A549 treated with GW870086 at 1 μM for 4 hours (cell line): ENCODE results near the gene NUP42. TPM values are rescaled to one million over a fixed set of nuclear protein-coding genes. Genes with fewer than 3 reads are reported as not detected.

Source experiments
- total RNA-seq: library from RNA; stranded (reverse); fragments of 200-300 nt; extraction: Qiagen RNA extraction; gene quantifications from 5 replicates; pipeline ENCODE4 v1.2.3, GENCODE V29; 2022; ENCODE audit warnings: low read depth

NUP42 gene, protein sequence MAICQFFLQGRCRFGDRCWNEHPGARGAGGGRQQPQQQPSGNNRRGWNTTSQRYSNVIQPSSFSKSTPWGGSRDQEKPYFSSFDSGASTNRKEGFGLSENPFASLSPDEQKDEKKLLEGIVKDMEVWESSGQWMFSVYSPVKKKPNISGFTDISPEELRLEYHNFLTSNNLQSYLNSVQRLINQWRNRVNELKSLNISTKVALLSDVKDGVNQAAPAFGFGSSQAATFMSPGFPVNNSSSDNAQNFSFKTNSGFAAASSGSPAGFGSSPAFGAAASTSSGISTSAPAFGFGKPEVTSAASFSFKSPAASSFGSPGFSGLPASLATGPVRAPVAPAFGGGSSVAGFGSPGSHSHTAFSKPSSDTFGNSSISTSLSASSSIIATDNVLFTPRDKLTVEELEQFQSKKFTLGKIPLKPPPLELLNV
- 25.7 to 29.8 TPM (median 27.7 TPM) in 5 replicates for total RNA-seq

DNA sequence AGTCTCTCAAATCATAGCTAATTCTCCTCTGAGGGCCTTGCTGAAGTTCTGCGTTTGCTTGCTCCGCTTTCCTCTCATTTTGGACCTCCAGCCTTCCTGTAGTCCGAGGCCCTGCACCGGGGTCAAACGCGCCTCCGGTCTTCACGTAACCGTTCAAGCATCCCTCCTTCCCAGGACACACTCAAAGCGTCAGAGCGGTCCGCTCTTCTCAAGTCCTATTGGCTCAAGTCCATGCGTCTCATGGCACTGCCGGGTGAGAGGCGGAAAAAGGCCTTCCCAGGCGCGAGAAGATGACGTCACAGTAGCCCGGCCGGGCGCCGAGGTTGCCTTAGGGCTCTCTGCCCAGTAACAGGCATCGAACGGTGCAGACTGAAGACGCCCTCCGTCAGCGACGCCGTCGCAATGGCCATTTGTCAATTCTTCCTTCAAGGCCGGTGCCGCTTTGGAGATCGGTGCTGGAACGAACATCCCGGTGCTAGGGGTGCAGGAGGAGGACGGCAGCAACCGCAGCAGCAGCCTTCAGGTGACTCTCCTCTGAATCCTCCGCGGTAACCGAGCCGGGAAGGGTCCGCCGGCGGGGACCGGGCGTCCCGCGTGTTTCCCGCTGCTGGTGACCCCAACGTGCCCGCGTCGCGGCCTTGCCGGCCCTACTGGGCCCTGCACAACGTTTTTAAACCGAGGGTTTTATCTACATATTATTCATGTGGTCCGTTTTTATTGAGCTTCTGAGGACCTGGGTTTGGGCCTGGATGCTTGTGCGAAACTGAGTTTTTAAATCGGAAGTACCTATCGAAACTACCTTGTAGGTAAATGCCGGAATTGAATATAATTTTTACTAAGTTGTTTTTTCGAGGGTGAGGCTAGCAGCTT is at the start of gene NUP42:
Gene NUP42, plus strand, starts transcription at position 365 of the 870 bp plus-strand sequence. Its CDS starts 38 bp downstream, at position 403.

DNA sequence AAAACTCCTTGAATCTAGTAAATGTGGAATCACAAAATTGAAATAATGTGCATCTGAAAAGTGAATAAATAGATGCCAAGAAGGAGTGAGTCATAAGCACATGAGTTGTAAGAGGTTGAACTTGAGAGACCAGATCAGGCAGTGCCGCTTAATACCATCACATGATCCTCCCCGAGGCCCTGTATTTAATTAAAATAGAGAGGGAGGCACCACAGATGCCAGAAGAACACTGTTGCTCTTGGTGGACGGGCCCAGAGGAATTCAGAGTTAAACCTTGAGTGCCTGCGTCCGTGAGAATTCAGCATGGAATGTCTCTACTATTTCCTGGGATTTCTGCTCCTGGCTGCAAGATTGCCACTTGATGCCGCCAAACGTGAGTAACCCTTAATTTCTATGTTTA is 64.7 kb downstream of the NUP42 start, which contains the start of gene GPNMB:
Gene GPNMB, plus strand, starts transcription at position 221 of the 400 bp plus-strand sequence. Its CDS starts 83 bp downstream, at position 304.

Other genes with a start within 250 kb of the NUP42 start
- gene HYCC1, start 167.9 kb upstream of the NUP42 start, total RNA-seq, result 13.5 to 30.2 TPM (median 24.9 TPM) in 5 replicates
- gene KLHL7, start 76.3 kb upstream of the NUP42 start, total RNA-seq, result 20.4 to 27.3 TPM (median 24.2 TPM) in 5 replicates
- 2.5 to 4.7 TPM (median 3.4 TPM) in 5 replicates for gene GPNMB, start 64.7 kb downstream of the NUP42 start, total RNA-seq
- gene MALSU1, start 117.3 kb downstream of the NUP42 start, total RNA-seq, result 74.8 to 98.5 TPM (median 95.0 TPM) in 5 replicates